IMR-90 (cell line): Measurements from ENCODE around the gene HOXA10. TPM values are rescaled to one million over a fixed set of nuclear protein-coding genes. Genes with fewer than 3 reads are reported as not detected.

ENCODE experiments used
- ATAC-seq: fragments of 200-7000 bp; cut with Tn5 transposase; 2 replicates; pipeline ENCODE4 v1.9.1; 2020; ENCODE audit warnings: low read depth, mild to moderate bottlenecking, moderate library complexity
- BruUV-seq: library from RNA; stranded (reverse); fragments of 400-500 nt; replicated peaks from 2 replicates; lab custom pipeline; 2021; lab: Mats Ljungman, UMichigan
- CTCF ChIA-PET: fragments of 300-600 bp; formaldehyde crosslinking; extraction: SDS; loops from one replicate; lab custom pipeline; 2021; ENCODE audit warnings: antibody characterized with exemption; lab: Yijun Ruan, JAX
- POLR2A ChIA-PET: fragments of 300-600 bp; sonication (Branson Sonifier 250); formaldehyde crosslinking; loops from one replicate; lab custom pipeline; 2022; ENCODE audit warnings: antibody characterized with exemption; ENCODE audit not compliant: unreplicated experiment; lab: Charles Lee
- DNase-seq: peaks from one replicate; pipeline ENCODE4 v3.0.0; 2013
- H2AFZ ChIP-seq: replicated peaks from 2 replicates; pipeline ENCODE3; 2013; ENCODE audit warnings: low read length, mild to moderate bottlenecking; ENCODE audit not compliant: poor library complexity
- H2AK5ac ChIP-seq: 2 replicates; pipeline ENCODE4 v1.6.1; 2013; ENCODE audit warnings: low read depth, low read length, inconsistent platforms
- H2AK9ac ChIP-seq: replicated peaks from 2 replicates; pipeline ENCODE3; 2013; ENCODE audit warnings: mild to moderate bottlenecking, low read depth, low read length, moderate library complexity; ENCODE audit not compliant: poor library complexity
- H2BK120ac ChIP-seq: 2 replicates; pipeline ENCODE4 v1.6.1; 2013; ENCODE audit warnings: low read depth, low read length, inconsistent platforms
- H2BK15ac ChIP-seq: 3 replicates; pipeline ENCODE4 v1.6.1; 2013; ENCODE audit warnings: low read depth, low read length, inconsistent platforms
- H2BK20ac ChIP-seq: 2 replicates; pipeline ENCODE4 v1.6.1; 2013; ENCODE audit warnings: low read depth, mild to moderate bottlenecking, inconsistent platforms, low read length, moderate library complexity
- H2BK5ac ChIP-seq: 2 replicates; pipeline ENCODE4 v1.6.1; 2013; ENCODE audit warnings: mild to moderate bottlenecking, low read depth, low read length, inconsistent platforms; ENCODE audit not compliant: poor library complexity, severe bottlenecking
- H3K14ac ChIP-seq: replicated peaks from 2 replicates; pipeline ENCODE4 v1.6.1; 2013; ENCODE audit warnings: low read depth, low read length, inconsistent platforms
- H3K18ac ChIP-seq: 2 replicates; pipeline ENCODE4 v1.6.1; 2013; ENCODE audit warnings: low read depth, low read length, control low read depth
- H3K23ac ChIP-seq: 2 replicates; pipeline ENCODE4 v1.6.1; 2013; ENCODE audit warnings: low read depth, low read length, inconsistent platforms
- H3K27ac ChIP-seq: 2 replicates; pipeline ENCODE4 v1.5.1; 2013; ENCODE audit warnings: mild to moderate bottlenecking, control low read depth, low read length; ENCODE audit not compliant: insufficient read depth
- H3K27me3 ChIP-seq: 2 replicates; pipeline ENCODE4 v1.6.1; 2013; ENCODE audit warnings: low read length; ENCODE audit not compliant: control insufficient read depth, insufficient read depth
- H3K36me3 ChIP-seq: 2 replicates; pipeline ENCODE4 v1.6.1; 2013; ENCODE audit warnings: low read length, mixed read lengths; ENCODE audit not compliant: control insufficient read depth, insufficient read depth
- H3K4ac ChIP-seq: 2 replicates; pipeline ENCODE4 v1.6.1; 2013; ENCODE audit warnings: low read depth, low read length, inconsistent platforms
- H3K4me1 ChIP-seq: 2 replicates; pipeline ENCODE4 v1.6.1; 2013; ENCODE audit warnings: low read length, mixed read lengths; ENCODE audit not compliant: control insufficient read depth, insufficient read depth
- H3K4me2 ChIP-seq: 2 replicates; pipeline ENCODE4 v1.6.1; 2013; ENCODE audit warnings: low read depth, mild to moderate bottlenecking, control low read depth, low read length, moderate library complexity
- H3K4me3 ChIP-seq: 2 replicates; pipeline ENCODE4 v1.5.1; 2013; ENCODE audit warnings: low read depth, mild to moderate bottlenecking, control low read depth, low read length, moderate library complexity; ENCODE audit not compliant: insufficient read depth
- H3K56ac ChIP-seq: 2 replicates; pipeline ENCODE4 v1.6.1; 2013; ENCODE audit warnings: low read length, inconsistent platforms; ENCODE audit not compliant: insufficient read depth; ENCODE audit errors: extremely low read depth
- H3K79me1 ChIP-seq, 2 experiments: 2 replicates each; pipeline ENCODE4 v1.6.1; 2013; ENCODE audit warnings: low read length in 2 of 2, inconsistent platforms in 1 of 2, low read depth in 1 of 2
- H3K9ac ChIP-seq: 2 replicates; pipeline ENCODE4 v1.6.1; 2013; ENCODE audit warnings: low read depth, low read length, control low read depth
- H3K9me1 ChIP-seq: 2 replicates; pipeline ENCODE4 v1.6.1; 2013; ENCODE audit warnings: low read length, inconsistent platforms; ENCODE audit not compliant: insufficient read depth
- H3K9me3 ChIP-seq: 2 replicates; pipeline ENCODE4 v1.6.1; 2013; ENCODE audit warnings: low read length; ENCODE audit not compliant: control insufficient read depth, insufficient read depth
- H4K20me1 ChIP-seq: 2 replicates; pipeline ENCODE4 v1.6.1; 2013; ENCODE audit warnings: low read length, inconsistent platforms; ENCODE audit not compliant: insufficient read depth
- H4K5ac ChIP-seq: 2 replicates; pipeline ENCODE4 v1.6.1; 2013; ENCODE audit warnings: mild to moderate bottlenecking, low read depth, low read length, control low read depth
- H4K8ac ChIP-seq, 2 experiments: 2 replicates each; pipeline ENCODE4 v1.6.1; 2013; ENCODE audit warnings: low read depth in 2 of 2, low read length in 2 of 2, control low read depth in 1 of 2, inconsistent platforms in 1 of 2
- H4K91ac ChIP-seq: 2 replicates; pipeline ENCODE4 v1.6.1; 2013; ENCODE audit warnings: low read depth, low read length, inconsistent platforms; ENCODE audit not compliant: insufficient read depth
- CHD1 ChIP-seq: IDR thresholded peaks from 2 replicates; pipeline ENCODE4 v1.6.1; 2012; ENCODE audit warnings: low read depth, low read length, improper control_type of control experiment
- FOS ChIP-seq: fragments of 150-350 bp; IDR thresholded peaks from 2 replicates; pipeline ENCODE4 v1.6.1; 2016; ENCODE audit warnings: low read depth, low read length
- MAZ ChIP-seq: IDR thresholded peaks from 2 replicates; pipeline ENCODE4 v1.6.1; 2012; ENCODE audit warnings: low read depth, mild to moderate bottlenecking, low read length, improper control_type of control experiment, moderate library complexity, borderline replicate concordance
- RCOR1 ChIP-seq: IDR thresholded peaks from 2 replicates; pipeline ENCODE4 v1.6.1; 2012; ENCODE audit warnings: mild to moderate bottlenecking, low read length, improper control_type of control experiment; ENCODE audit not compliant: insufficient replicate concordance
- WGBS, 2 experiments: methylation state at CpG; one replicate each; pipeline versions ENCODE4 v1.1.5 to v1.1.7; 2013; ENCODE audit warnings: missing lambda C conversion rate in 2 of 2; ENCODE audit not compliant: insufficient read length in 1 of 2; ENCODE audit errors: extremely low coverage in 2 of 2; 5-methylcytosine and 5-hydroxymethylcytosine counted together
- dilution Hi-C: fragments of 300-500 bp; cut with HindIII; formaldehyde crosslinking; loops from one replicate; pipeline ENCODE4 v1.14.3; 2018; ENCODE audit warnings: low sequenced_read_pairs; ENCODE audit not compliant: unreplicated experiment
- in situ Hi-C: fragments of 300-500 bp; cut with MboI; formaldehyde crosslinking; loops from 3 replicates; pipeline ENCODE4 v1.14.3; 2019; ENCODE audit warnings: low sequenced_read_pairs, inconsistent platforms, mixed read lengths
- intact Hi-C: fragments of 100-400 bp; cut with micrococcal nuclease; formaldehyde crosslinking; loops from 2 replicates; pipeline ENCODE4 v1.10.0; 2022
- polyA plus RNA-seq, 3 experiments: library from polyadenylated mRNA; depleted of rRNA; stranded (reverse); fragments of >200 nt; gene quantifications; 2 replicates each; pipeline ENCODE4 v1.2.3, GENCODE V29; 2012; ENCODE audit warnings: low replicate concordance in 1 of 3
- total RNA-seq: library from RNA; depleted of rRNA; stranded (reverse); fragments of >200 nt; gene quantifications from 2 replicates; pipeline ENCODE4 v1.2.3, GENCODE V29; 2012
- TF ChIP-seq, protein P1 (sequence below): fragments of 150-350 bp; IDR thresholded peaks from 2 replicates; pipeline ENCODE4 v1.6.1; 2017; ENCODE audit warnings: mild to moderate bottlenecking, antibody characterized with exemption, low read length, low read depth
- TF ChIP-seq, protein P2 (sequence below): fragments of 150-350 bp; IDR thresholded peaks from 2 replicates; pipeline ENCODE4 v1.6.1; 2016; ENCODE audit warnings: low read depth, mild to moderate bottlenecking, low read length, moderate library complexity, borderline replicate concordance

HOXA10 gene
- total and polyA plus RNA-seq, 2 of the 4 experiments (the other 2 are of a cell fraction), result 0.10 to 0.18 TPM

DNA sequence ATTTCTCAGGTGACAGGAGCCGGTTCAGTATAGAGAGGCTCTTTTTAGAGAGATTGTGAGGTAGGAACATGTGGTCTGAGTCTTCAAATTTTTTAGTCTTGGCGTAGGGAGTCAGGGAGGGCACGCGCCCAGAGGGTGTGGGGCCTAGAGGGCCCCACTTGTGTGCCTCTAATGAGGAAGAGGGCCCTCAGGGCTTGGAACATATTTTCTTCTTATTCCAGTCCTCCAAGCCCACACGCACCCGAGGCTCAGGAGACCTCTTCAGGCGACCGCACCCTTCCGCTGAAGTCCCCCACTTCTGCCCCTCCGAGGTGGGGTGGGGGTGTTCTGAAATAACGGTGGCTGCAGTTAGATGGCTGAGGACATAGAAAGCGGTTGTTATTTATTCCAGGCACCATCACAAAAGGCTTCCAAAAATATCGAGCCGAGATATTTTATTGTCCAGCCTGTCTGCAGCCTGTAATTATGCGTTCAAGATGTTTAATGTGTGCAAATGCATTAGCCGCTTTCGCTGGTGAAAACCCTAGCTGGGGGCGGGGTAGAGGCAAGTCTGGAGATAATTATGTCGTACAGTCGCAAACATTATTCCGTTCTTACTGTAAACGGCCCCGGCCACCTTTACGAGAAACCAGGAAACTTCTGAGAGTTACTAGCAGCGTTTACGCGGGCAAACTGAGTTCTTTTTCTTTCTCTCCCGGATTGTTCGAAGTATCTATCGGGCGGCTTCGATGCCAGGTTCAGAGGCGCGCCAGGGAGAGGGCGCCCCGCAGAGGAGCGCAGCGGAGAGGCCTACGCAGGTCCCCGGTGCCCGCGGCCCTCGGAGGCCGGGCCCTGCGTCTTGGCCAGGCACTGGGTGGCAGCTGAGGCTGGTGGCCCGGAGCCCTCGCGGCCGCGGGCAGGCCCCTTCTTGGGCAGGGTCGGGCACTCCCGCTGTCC lies 38.6 kb upstream of the HOXA10 start:
- no peak overlapping the region for H2AK9ac ChIP-seq
- H3K56ac ChIP-seq, result no peak overlapping the region
- no peaks in the 10 kb centered on the region for H3K79me1 ChIP-seq
- no peak overlapping the region for H3K27ac ChIP-seq
- no peak overlapping the region for H3K9ac ChIP-seq
- H3K9me3 ChIP-seq, result no peaks in the 10 kb centered on the region
- ATAC-seq (no peak), DNase-seq (no peak)
- H3K18ac ChIP-seq, result no peak overlapping the region
- no peak overlapping the region for H4K8ac ChIP-seq
- H3K4me1 ChIP-seq, result no peaks in the 10 kb centered on the region
- BruUV-seq, result no TSS peak
- in situ Hi-C loops (no loop called here), dilution Hi-C loops (no loop called here), intact Hi-C loops (loop anchor here (5.0 kb wide), 3 partner anchors 450 to 810 kb away; partner anchors contain the start of gene HIBADH)
- H2BK120ac ChIP-seq, result no peak overlapping the region
- no peak overlapping the region for H3K14ac ChIP-seq
- H3K9me1 ChIP-seq, result no peaks in the 10 kb centered on the region
- H2BK15ac ChIP-seq, result no peak overlapping the region
- H4K20me1 ChIP-seq, result no peaks in the 10 kb centered on the region
- ChIA-PET CTCF (no interaction called here), POLR2A (no interaction called here)
- H4K5ac ChIP-seq, result no peak overlapping the region
- no peak overlapping the region for H3K4me2 ChIP-seq
- no peak overlapping the region for H2AFZ ChIP-seq
- WGBS, 2 experiments, result 4% methylated on average over 20 of the region's 52 CpGs; no CpG with 5 or more reads in 1 of the 2 experiments
- peaks cover 96% of the 10 kb centered on the region for H3K27me3 ChIP-seq
- no peak overlapping the region for H2BK20ac ChIP-seq
- no peak overlapping the region for H2AK5ac ChIP-seq
- H4K91ac ChIP-seq, result no peak overlapping the region
- H3K4ac ChIP-seq, result no peak overlapping the region
- no peaks in the 10 kb centered on the region for H3K36me3 ChIP-seq
- H3K23ac ChIP-seq, result no peak overlapping the region
- H2BK5ac ChIP-seq, result no peak overlapping the region
- TF ChIP-seq FOS, result no peak
- TF ChIP-seq, protein P1, sequence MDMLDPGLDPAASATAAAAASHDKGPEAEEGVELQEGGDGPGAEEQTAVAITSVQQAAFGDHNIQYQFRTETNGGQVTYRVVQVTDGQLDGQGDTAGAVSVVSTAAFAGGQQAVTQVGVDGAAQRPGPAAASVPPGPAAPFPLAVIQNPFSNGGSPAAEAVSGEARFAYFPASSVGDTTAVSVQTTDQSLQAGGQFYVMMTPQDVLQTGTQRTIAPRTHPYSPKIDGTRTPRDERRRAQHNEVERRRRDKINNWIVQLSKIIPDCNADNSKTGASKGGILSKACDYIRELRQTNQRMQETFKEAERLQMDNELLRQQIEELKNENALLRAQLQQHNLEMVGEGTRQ, result no peak
- TF ChIP-seq, protein P2, sequence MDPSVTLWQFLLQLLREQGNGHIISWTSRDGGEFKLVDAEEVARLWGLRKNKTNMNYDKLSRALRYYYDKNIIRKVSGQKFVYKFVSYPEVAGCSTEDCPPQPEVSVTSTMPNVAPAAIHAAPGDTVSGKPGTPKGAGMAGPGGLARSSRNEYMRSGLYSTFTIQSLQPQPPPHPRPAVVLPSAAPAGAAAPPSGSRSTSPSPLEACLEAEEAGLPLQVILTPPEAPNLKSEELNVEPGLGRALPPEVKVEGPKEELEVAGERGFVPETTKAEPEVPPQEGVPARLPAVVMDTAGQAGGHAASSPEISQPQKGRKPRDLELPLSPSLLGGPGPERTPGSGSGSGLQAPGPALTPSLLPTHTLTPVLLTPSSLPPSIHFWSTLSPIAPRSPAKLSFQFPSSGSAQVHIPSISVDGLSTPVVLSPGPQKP, result no peak
- no peak for TF ChIP-seq RCOR1
- no peak for TF ChIP-seq CHD1
- no peak for TF ChIP-seq MAZ
- H3K4me3 ChIP-seq, result no peak overlapping the region
